ENCODE results near the gene C11orf98. TPM values are rescaled to one million over a fixed set of nuclear protein-coding genes. Genes with fewer than 3 reads are reported as not detected.

Gene C11orf98
- total and polyA plus RNA-seq, 2 donors (not counting 1 experiment from before 2014, with no cell fraction given) = 41.5 to 48.1 TPM

GRCh38 chr11:62645671-62645945, 19.4 kb downstream of the C11orf98 start:
- TF ChIP-seq EZH2 (IDR thresholded peaks at IDR 0.05; ENCODE audit: borderline replicate concordance, insufficient read depth, low read depth, low read length, poor library complexity, severe bottlenecking) = no peak
- TF ChIP-seq, protein P1, sequence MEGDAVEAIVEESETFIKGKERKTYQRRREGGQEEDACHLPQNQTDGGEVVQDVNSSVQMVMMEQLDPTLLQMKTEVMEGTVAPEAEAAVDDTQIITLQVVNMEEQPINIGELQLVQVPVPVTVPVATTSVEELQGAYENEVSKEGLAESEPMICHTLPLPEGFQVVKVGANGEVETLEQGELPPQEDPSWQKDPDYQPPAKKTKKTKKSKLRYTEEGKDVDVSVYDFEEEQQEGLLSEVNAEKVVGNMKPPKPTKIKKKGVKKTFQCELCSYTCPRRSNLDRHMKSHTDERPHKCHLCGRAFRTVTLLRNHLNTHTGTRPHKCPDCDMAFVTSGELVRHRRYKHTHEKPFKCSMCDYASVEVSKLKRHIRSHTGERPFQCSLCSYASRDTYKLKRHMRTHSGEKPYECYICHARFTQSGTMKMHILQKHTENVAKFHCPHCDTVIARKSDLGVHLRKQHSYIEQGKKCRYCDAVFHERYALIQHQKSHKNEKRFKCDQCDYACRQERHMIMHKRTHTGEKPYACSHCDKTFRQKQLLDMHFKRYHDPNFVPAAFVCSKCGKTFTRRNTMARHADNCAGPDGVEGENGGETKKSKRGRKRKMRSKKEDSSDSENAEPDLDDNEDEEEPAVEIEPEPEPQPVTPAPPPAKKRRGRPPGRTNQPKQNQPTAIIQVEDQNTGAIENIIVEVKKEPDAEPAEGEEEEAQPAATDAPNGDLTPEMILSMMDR (IDR thresholded peaks at IDR 0.05) = no peak
- no peaks in the 10 kb centered on the region for H3K9me3 Mint-ChIP-seq (ENCODE audit: insufficient read depth)
- H3K4me3 Mint-ChIP-seq = peak overlapping the region; percentile 97
- H3K4me1 Mint-ChIP-seq = peaks cover 28% of the 10 kb centered on the region
- H3K4me1 ChIP-seq (ENCODE audit: control insufficient read depth in 2 of 2, insufficient read depth in 2 of 2, low read length in 2 of 2) = peaks cover 14 to 21% of the 10 kb centered on the region in 2 donors
- intact Hi-C loops (cut with micrococcal nuclease) = no loop called here
- peak overlapping the region; percentile 84 for H3K4me2 ChIP-seq (replicated peaks; ENCODE audit: low read depth, low read length, poor library complexity, severe bottlenecking)
- no peak for DNase-seq
- H3K9ac ChIP-seq (ENCODE audit: low read length) = peak overlapping the region; percentile 90
- H3K36me3 ChIP-seq (replicated peaks in 1 of 2; ENCODE audit: control extremely low read depth in 1 of 2, control insufficient read depth in 1 of 2, extremely low read depth in 1 of 2, insufficient read depth in 2 of 2, low read length in 1 of 2) = peaks cover 0 to 40% of the 10 kb centered on the region in 2 experiments
- H3K27me3 Mint-ChIP-seq = no peaks in the 10 kb centered on the region
- peaks cover 18% of the 10 kb centered on the region for H4K20me1 ChIP-seq (ENCODE audit: control insufficient read depth, insufficient read depth, low read length, poor library complexity, severe bottlenecking)
- no peaks in the 10 kb centered on the region for H3K27me3 ChIP-seq (replicated peaks in 1 of 4; ENCODE audit: control extremely low read depth in 1 of 4, control insufficient read depth in 3 of 4, insufficient read depth in 4 of 4, low read length in 3 of 4)
- WGBS (ENCODE audit: insufficient coverage) = 35% methylated on average over 5 of the region's 11 CpGs
- H3K9me3 ChIP-seq (ENCODE audit: control extremely low read depth in 1 of 3, control insufficient read depth in 2 of 3, insufficient read depth in 1 of 3, low read length in 2 of 3) = no peaks in the 10 kb centered on the region
- peak overlapping the region; percentile 75 to 89 for H3K27ac ChIP-seq (ENCODE audit: low read length in 2 of 2)
- ATAC-seq (ENCODE audit: low read depth) = no peak
- peak overlapping the region; percentile 76 for H2AFZ ChIP-seq (ENCODE audit: insufficient read depth, low read depth, low read length, poor library complexity, severe bottlenecking)
- POLR2A ChIA-PET = interaction anchor here (0.5 to 4.7 kb wide), 4 partner anchors 19 to 54 kb away, joined by 4 to 32 read pairs (median 14); partner anchors contain the start of genes C11orf98, CSKMT, LBHD1 and TUT1
- peak overlapping the region; percentile 95 for H3K27ac Mint-ChIP-seq
- H3K79me2 ChIP-seq (ENCODE audit: control insufficient read depth, insufficient read depth, low read length) = peaks cover 78% of the 10 kb centered on the region
- H3K4me3 ChIP-seq (ENCODE audit: control extremely low read depth in 1 of 5, extremely low read depth in 1 of 5, insufficient read depth in 1 of 5, low read depth in 2 of 5, low read length in 4 of 5) = peak overlapping the region in 4 of 5 experiments; percentile 68 to 98 (median 94)
- CTCF ChIA-PET = interaction anchor here (0.8 to 1.6 kb wide), 4 partner anchors 22 to 54 kb away, joined by 3 to 5 read pairs (median 4); partner anchors contain the start of genes MTA2 and TUT1

DNA sequence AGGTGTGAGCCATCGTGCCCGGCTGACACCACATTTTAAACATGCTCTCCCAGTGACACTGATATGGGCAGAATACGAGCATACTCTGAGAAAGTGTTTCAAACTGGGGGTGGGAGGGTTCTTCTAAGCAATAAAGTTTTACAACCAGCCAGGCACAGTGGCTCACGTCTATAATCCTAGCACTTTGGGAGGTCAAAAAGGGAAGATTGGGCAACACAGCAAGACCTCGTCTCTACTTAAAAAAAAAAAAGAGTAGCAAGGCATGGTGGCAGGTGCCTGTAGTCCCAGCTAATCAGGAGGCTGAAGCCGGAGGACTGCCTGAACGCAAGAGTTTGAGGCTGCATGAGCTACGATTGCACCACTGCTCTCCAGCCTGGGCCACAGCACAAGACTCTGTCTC, 20.8 kb downstream of the C11orf98 start:
- Histone ChIP-seq H3K9ac (ENCODE audit: low read length) (no peak overlapping the region), H3K27ac (ENCODE audit: low read length in 2 of 2) (no peak overlapping the region), H3K9me3 (ENCODE audit: control extremely low read depth in 1 of 3, control insufficient read depth in 2 of 3, insufficient read depth in 1 of 3, low read length in 2 of 3) (no peaks in the 10 kb centered on the region), H2AFZ (ENCODE audit: insufficient read depth, low read depth, low read length, poor library complexity, severe bottlenecking) (no peak overlapping the region), H3K79me2 (ENCODE audit: control insufficient read depth, insufficient read depth, low read length) (peaks cover 88% of the 10 kb centered on the region), H3K4me3 (ENCODE audit: control extremely low read depth in 1 of 5, extremely low read depth in 1 of 5, insufficient read depth in 1 of 5, low read depth in 2 of 5, low read length in 4 of 5) (no peak overlapping the region), H3K4me2 (replicated peaks; ENCODE audit: low read depth, low read length, poor library complexity, severe bottlenecking) (no peak overlapping the region), H3K27me3 (replicated peaks in 1 of 4; ENCODE audit: control extremely low read depth in 1 of 4, control insufficient read depth in 3 of 4, insufficient read depth in 4 of 4, low read length in 3 of 4) (no peaks in the 10 kb centered on the region), H3K4me1 (ENCODE audit: control insufficient read depth in 2 of 2, insufficient read depth in 2 of 2, low read length in 2 of 2) (peaks cover 14 to 21% of the 10 kb centered on the region in 2 donors), H4K20me1 (ENCODE audit: control insufficient read depth, insufficient read depth, low read length, poor library complexity, severe bottlenecking) (peaks cover 22% of the 10 kb centered on the region), H3K36me3 (replicated peaks in 1 of 2; ENCODE audit: control extremely low read depth in 1 of 2, control insufficient read depth in 1 of 2, extremely low read depth in 1 of 2, insufficient read depth in 2 of 2, low read length in 1 of 2) (peaks cover 2 to 38% of the 10 kb centered on the region in 2 experiments)
- DNase-seq (no peak), ATAC-seq (ENCODE audit: low read depth) (no peak)
- ChIA-PET CTCF (interaction anchor here (1.1 to 1.7 kb wide), 2 partner anchors 50 to 220 kb away, joined by 3 read pairs; no protein-coding TSS in a partner anchor), POLR2A (interaction anchor here (0.5 to 4.7 kb wide), 2 partner anchors 20 to 26 kb away, joined by 3 to 32 read pairs; partner anchors contain the start of genes C11orf98 and CSKMT)
- Mint-ChIP-seq H3K27me3 (no peaks in the 10 kb centered on the region), H3K4me3 (peak overlapping the region; percentile 26), H3K4me1 (peaks cover 31% of the 10 kb centered on the region), H3K27ac (no peak overlapping the region), H3K9me3 (ENCODE audit: insufficient read depth) (no peaks in the 10 kb centered on the region)
- no peak for TF ChIP-seq EZH2 (IDR thresholded peaks at IDR 0.05; ENCODE audit: borderline replicate concordance, insufficient read depth, low read depth, low read length, poor library complexity, severe bottlenecking)
- TF ChIP-seq, protein P1 (IDR thresholded peaks at IDR 0.05) = no peak
- WGBS (ENCODE audit: insufficient coverage) = 100% methylated on average over 6 of the region's 8 CpGs
- intact Hi-C loops (cut with micrococcal nuclease) = no loop called here
